CD4-positive, alpha-beta T cell treated with Interleukin-2 at 100 ng/mL for 4 hours (primary cell): ENCODE results near the gene KCNAB2.

ENCODE experiments used
- DNase-seq: peaks from one replicate; pipeline ENCODE4 v3.0.0-alpha.2; 2020; ENCODE audit warnings: low spot score

The KCNAB2 gene

DNA sequence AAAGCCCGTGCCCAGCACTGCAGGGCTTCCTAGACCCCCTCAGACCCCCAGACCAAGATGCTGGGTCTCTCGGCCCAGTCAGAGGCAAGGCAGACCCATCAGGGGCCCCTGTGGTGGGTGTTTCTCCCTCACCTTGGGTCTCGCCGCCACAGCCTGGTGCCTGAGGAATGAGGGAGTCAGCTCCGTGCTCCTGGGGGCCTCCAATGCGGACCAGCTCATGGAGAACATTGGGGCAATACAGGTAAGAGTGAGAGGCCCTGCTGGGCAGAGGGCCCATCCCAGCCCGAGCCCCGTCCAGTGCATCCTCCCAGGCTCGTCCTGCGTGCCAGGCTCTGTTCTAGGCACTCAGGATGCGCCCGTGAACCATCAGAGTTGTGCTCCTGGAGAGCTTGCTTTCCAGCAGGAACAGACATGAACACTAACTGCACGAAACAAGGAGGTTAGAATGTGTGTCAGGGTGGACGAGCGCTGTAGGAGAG lies 51.5 kb downstream of the KCNAB2 start:
- DNase-seq: no peak

DNA sequence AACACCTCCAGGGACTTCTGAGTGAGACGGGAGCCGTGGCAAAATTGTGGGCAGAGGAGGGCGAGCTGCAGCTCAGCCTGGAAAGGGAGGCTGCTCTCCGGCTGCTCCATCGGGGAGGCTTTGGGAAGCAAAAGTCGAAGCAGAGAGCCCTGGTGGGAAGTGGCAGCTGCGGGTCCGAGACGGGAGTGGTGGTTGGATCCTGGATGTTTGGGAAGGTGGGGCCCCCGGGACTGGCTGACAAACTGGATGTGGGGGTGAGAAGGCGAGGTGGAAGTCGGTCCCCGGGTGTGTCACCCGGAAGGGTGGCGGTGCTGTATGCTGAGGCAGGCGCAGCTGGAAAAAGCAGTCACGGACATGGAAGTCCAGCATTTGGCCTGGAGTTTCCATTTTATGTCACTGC lies 52.1 kb downstream of the KCNAB2 start:
- DNase-seq: no peak

DNA sequence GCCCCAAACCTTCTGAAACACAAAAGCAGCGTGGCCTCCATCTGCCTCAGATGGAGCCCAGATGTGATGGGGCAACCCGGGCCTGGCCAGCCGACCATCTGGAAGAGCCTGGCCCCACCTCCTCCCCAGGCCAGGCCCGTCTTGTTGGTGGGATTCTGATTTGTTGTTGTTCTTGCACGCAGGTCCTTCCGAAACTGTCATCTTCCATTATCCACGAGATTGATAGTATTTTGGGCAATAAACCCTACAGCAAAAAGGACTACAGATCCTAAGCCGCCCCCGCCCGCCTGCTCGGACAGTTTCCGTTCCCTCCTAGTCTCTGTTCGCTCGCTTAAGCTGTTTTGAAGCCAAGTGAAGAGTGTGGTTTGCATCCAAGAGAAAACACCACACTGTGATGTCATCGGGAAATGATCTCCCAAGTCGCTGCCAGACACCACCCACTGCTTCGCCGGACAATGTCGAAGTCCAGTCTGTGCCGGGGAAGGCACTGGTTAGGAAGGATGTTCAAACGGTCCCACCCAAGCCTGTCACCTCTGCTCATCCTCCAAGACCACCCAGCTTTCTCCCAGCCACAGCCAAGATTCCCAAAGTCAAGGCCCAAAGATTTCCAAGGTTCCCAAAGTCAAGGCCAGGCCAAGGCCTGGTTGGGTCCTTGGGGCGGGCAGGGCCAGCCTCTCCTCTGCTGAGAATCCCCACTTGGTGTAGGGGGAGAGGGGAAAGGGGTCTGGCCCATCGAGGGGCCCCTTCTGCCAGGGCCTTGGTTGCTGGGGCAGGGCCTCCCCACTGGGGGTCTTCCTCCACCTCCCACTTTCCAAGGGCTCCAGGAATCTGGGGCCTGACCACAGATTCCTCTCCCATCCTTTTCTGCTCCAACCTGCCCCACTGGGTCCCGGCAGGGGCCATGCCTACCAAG lies 52.9 kb downstream of the KCNAB2 start:
- DNase-seq: no peak

DNA sequence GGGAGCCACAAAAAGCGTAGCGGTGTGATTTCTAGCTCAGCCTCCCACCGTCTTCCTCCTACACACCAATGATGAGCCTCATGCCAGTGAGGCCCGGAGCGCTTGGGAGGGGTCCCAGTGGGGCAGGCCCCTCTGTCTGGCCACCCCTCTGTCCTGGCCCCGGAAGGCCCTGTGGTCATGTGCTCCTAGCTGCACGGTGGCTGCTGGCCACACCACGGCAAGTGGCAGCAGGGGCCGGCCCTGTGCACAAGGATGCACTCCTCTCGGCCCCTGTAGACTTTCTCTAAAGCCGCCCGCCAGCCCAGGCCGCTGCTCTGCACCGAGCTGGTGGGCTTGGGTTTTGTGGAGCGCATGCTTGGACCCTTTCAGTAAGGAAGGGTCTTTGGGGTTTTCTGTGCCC lies 53.6 kb downstream of the KCNAB2 start:
- DNase-seq: no peak

DNA sequence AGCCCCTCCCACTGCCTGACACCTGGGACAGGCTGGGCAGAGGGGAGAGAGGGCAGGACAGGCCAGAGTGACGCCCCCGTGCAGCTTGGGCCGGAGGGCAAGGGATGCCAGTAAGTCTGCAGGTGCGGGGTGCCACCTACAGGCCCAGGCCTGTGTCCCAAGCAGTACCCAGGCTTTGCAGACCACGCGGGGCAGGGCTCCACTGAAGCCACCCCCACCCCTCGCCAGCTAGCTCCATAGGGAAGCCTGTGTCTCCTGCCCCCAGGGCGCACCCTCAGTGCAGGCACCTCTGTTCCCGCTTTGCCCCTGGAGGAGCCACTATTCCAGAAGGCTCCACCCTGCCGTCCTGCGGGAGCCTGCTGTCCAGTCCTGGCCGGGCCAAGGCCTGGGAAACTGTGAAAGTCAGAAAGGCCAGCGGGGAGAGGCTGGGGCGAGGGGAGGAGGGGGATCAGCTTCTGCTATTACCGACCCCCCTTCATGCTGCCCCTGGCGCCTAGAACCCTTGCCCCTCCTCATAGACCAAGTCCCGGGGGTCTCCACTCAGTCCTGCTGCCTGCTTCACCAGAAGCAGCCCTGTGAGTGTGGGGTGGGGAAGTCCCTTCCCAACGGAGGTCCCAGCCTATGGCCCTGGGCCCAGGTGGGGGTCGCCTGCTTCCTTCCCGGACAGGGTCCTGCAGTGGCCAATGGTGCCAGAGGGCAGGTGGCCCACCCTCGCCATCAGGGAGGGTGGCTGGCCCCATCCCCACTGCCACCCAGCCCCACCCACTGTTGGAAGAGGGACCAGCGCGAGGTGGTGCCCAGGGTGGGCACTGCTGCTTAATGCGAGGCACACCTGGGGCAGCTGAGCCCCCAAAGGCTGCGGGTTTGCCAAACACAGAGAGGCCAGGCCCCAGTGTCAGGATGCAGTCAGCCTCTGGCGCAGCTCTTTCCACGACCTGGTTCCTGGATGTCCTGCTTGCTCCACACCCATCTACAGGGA lies 54.4 kb downstream of the KCNAB2 start:
- DNase-seq: no peak

DNA sequence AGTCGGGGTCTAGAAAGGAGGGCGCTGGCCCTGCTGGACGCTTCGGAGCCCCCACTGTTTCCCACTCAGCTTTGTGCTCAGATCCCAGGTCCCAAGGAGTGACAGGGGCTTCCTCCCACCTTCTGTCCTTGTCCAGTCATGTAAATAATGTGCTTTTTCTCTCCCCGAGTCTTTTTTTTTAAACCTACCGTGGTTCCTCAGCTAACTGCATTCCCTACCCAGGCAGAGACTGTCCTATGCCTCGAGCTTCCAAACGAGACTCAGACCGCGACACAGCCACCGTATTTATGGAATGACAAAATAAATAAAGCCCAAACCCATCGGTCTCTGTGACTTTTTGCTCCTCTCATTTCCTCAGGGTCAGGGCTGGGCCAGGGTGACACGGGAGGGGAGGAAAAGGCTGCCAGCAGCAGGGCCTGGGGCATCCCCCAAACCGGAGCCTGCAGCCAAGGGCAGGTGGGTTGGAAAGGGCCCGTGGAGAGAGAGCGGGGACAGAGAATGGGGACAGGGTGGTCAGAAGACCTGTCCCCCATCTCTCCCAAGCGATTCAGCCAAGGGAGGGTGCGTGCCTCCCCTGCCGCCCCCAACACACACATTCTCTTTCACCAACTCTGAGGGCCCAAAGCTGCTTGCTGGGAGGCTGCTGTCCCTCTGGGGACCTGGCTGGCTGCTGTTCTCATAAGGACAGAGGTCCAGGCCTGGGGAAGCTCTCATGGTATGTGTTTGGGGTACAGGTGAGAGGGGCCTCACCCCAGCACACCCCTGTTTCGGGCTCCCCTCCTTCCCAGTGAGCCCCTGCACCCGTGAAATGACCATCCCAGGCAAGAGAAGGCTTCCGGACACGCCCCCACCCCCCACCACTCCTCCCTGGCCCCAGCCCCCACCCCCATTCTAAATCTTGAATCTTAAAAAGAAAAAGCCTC lies 55.4 kb downstream of the KCNAB2 start:
- no peak for DNase-seq

DNA sequence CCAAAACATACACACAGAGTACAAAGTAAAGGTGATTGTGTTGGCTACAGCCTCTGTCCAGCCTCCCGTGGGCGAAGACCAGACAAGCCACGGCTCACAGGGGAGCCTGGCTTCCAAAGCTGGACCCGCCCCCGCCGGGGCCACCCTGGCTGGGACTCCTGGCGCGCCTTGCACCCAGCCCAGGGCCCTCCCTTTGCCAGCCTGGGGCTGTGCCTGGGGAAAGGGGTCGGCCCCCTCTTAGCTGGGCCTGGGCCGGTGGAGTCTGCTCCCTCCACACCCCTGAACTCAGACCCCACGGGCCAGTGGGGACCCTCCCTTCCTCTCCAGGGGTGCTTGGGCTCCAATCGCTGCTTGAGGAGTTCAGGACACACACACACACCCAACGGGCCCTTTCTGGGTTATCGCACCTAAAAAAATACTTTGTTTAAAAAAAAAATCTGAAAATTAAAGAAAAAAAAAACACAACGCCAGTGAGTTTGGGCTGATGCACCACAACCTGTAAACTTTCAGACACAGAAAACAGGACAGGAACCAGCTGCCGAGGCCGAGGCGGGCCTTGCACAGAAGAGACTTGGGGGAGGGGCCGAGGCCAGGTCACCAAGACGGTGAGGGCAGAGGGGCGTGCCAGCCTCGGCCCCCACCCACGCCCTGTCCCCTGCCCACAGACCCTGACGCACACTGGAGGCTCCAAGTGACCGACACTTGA lies 56.3 kb downstream of the KCNAB2 start:
- no peak for DNase-seq

DNA sequence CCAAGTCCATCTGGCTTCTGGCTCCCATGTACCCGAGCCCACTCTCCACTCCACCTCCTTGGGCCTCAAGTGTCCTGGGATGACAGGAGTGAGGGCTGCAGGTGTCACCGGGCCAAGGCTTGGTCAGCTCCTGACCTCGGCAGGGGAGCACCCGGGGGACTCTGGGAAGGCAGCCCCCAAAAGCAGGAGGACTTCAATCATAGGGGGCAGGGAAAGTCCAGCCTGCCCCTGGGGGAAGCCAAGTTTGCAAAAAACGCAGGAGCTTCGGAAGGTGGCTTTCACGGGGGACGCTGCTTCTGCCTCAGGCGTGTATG lies 56.8 kb downstream of the KCNAB2 start:
- DNase-seq: no peak

DNA sequence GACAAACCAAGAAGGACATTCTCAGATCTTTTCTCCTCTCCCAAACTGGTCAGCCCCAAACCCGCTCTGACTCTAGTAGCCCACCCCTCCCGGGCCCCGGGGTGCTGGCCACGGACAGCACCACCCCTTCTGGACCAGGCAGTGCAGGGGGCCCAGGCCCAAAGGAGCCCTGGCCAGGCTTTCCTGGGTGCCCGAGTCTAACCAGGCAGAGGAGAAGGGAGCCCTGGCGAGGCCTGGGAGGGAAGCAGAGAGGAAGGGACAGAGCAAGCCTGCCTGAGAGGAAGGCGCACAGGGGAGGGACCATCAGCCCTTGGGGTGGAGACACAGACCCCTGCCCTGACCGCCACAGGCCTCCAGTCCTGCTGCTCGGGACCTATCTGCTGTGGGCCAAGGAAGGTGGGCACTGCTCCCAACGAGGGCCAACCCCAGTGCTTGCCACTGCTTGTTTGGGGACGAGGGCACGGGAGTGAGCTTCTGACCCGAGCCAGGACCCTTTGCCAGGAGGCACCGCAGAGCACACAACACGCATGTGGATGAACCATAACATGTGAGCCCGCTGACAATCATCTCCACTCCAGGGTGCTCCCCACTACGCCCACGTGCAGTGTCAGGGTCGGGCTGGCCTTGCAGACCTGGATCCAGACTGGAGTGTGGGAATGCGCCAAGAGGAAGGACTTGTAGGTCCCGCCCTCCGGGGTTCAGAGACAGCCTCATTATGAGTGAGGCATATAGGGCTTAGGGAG lies 57.6 kb downstream of the KCNAB2 start:
- DNase-seq: no peak

DNA sequence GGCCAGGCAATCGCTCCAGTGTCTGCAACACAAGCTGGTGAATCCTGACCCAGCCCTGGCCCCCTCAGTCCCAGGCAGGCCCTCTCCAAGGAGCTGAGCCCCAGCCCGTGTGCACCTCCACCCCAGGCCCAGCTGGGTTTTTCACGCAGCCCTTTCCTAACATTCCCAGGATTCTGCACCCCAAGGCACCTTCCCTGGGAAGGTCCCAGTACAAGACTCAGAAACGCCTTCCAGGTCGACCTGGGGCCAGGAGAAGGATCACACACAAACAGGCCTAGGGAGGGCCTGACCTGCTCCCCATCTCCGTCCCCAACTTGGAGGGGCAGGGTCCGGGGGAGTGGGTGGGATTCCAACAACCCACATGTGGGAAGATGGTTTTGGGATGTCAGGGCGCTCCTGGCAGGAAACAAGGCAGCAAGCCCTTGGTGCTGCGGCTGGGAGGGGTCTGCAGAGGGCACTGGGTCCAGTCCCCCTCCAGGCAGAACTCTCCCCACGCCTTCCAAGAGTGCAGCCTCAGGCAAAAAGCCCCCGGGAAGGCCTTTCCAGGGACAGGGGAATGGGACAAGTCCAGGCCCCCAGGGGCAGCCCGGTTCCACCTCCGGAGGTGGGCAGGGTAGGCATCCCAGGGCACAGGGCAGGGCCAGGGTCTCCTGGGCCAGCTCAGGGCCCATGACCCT lies 58.3 kb downstream of the KCNAB2 start:
- no peak for DNase-seq

DNA sequence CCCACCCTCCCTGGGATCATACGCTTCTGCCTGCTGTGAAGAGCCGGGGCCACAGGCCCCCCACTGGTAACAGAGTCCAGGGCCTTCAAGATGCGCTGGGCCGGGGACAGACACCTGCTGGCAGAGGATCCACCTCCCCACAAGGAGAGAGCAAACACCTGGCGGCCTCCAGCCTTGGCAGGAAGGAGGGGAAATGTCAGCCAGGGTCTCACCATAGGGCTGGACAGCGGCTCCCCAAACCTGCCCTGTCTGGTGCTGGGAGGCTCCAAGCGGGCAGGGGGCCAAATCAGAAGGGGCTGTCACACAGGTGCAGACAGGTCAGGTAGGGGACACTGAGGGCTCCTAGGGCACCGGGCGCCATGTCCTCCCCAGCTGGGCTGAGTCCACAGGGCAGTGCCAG lies 58.9 kb downstream of the KCNAB2 start:
- DNase-seq: no peak

DNA sequence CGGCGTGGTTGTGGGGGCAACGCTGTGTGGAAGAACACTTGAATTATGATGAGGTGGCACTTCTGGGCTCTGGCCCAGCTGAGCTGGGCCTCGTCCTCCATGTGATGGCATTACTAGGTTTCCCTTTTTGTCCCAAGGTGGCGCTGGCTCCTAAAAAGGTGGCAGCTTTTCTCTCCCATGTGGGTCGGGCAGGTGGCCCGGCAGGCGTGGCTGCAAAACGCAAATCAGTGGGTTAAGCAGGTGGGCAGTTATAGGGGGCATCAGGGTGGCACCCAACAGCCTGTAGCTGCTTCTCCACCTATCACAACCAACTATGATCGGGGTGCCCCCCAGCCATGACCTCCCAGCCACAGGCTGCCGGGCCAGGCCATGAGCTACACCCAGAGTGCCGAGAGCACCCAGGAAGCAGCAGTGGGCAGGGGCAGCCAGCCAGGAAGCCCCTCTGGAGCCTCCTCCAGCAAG lies 59.6 kb downstream of the KCNAB2 start:
- DNase-seq: no peak

DNA sequence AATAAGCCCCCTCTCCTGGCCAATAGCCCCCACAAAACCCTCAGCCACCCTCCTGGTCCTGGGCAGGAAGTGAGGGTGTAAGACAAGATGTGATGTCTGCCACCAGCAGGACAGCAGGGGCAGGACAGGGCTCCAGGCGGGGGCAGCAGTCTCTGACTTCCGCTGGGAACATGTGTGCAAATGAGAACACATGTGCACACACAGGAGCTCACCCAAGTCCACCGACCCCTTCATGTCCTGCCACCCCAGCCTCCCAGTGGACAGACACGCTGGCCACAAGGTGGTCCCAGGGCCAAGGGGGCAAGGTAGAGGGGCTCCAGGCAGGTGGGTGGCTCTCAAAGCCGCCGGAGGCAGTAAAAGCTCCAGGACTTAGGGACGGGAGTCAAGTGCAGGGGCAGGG lies 60.1 kb downstream of the KCNAB2 start:
- DNase-seq: no peak

DNA sequence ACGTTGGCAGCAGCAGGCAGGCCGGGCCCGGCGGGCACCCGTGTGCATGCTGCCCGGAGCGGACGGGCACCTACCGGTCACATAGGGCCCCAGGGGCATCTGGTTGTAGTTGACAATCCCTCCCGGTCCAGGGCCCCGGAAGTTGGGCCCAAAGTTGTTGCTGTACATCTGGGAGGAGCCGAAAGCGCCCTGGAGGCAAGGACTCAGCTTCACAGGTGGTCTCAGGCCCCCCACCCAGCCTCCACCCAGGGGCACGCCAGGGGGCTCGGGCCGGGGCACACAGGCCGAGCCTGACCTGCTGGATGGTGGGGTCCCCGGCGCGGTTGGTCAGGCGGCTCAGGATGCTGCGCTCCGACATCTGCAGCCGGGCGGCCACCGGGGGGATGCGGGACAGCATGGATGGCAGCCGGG lies 60.6 kb downstream of the KCNAB2 start:
- DNase-seq: no peak

DNA sequence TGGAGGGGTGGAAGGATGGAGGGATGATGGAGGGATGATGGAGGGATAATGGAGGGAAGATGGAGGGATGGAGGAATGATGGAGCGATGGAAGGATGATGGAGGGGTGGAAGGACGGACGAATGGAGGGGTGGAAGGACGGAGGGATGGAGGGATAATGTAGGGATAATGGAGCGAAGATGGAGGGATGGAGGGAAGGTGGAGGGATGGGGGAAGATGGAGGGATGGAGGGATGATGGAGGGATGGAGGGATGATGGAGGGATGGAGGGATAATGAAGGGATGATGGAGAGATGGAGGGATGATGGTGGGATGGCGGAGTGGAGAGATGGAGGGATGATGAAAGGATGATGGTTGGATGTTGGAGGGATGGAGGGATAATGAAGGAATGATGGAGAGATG lies 61.3 kb downstream of the KCNAB2 start:
- no peak for DNase-seq

DNA sequence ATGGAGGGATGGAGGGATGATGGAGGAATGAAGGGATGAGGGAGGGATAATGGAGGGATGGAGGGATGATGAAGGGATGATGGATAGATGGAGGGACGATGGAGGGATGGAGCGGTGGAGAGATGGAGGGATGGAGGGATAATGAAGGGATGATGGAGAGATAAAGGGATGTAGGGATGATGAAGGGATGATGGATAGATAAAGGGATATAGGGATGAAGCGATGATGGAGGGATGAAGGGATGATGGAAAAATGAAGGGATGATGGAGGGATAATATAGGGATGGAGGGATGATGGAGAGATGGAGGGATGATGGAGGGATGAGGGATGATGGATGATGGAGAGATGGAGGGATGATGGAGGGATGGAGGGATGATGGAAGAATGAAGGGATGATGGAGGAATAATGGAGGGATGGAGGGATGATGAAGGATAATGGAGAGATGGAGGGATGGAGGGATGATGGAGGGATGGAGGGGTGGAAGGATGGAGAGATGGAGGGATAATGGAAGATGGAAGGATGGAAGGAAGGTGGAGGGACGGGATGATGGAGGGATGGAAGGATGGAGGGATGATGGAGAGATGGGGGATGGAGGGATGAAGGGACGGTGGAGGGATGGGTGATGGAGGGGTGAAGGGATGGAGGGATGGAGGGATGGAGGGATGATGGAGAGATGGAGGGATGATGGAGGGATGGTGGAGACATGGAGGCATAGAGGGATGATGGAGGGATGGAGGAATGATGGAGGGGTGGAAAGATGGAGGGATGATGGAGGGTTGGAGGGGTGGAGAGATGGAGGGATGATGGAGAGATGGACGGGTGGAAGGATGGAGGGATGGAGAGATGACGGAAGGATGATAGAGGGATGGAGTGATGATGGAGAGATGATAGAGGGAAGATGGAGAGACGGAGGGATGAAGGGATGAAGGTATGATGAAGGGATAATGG lies 62.0 kb downstream of the KCNAB2 start:
- DNase-seq: no peak

DNA sequence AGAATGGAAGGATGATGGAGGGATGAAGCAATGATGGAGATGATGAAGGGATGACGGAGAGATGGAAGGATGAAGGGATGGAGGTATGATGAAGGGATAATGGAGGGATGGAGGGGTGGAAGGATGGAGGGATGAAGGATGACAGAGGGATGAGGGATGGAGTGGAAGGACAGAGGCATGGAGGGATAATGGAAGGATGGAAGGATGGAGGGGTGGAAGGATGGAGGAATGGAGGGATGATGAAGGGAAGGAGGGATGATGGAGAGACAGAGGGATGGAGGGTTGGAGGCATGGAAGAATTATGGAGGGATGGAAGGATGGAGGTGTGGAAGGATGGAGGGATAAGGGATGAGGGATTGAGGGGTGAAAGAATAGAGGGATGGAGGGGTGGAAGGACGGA lies 62.8 kb downstream of the KCNAB2 start:
- DNase-seq: no peak

DNA sequence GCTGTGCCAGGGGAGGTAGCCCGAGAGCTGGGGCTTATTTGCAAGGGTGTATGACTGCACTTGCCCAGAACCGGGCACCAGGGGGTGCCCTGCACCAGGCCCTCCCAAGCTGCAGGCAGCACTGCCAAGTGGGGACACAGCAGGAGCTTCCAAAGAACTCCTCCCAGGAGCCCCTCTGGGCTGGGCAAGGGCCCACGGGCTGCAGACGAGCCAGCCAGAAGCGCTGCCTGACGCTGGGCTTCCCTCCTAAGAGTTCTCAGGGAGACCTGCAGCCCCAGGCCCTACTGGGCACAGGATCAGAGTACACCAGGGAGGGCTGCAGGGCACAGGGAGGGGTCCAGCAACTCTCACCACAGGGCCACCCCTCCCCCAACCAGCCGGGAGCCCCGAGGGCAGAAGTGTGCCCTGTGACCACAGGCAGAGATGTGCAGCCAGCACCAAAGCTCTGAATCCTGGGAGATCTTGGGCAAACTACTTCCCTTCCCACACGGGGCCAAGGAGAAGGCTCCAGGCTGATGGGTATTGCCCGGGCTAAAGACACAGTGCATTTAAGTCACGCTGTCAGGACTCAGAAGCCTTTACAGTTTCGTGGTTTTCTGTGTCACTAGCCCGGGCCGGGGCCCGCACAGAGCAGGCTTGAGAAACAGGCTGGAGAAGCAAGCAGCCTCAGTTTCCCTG lies 63.4 kb downstream of the KCNAB2 start:
- peak; percentile 27 for DNase-seq
